SJCRH30 (cell line): Measurements from ENCODE around the gene NDUFAF2. TPM values are rescaled to one million over a fixed set of nuclear protein-coding genes. Genes with fewer than 3 reads are reported as not detected.
"Not testable (repeated sequence)": the region's sequence is repeated elsewhere in the genome, so short reads cannot be mapped to it uniquely, and the experiment has no call there.

Source experiments
- DNase-seq, 2 experiments: peaks; one replicate each; pipeline ENCODE4 v3.0.0-alpha.2; 2015 to 2020
- H3K27ac ChIP-seq: fragments of 250-450 bp; sonication (Bioruptor Pico); 2 replicates; pipeline ENCODE4 v1.5.1; 2020; ENCODE audit warnings: mild to moderate bottlenecking, moderate library complexity
- H3K27me3 ChIP-seq: fragments of 250-450 bp; sonication (Bioruptor Pico); 2 replicates; pipeline ENCODE4 v1.5.1; 2020; ENCODE audit warnings: mild to moderate bottlenecking, moderate library complexity
- H3K36me3 ChIP-seq: fragments of 250-450 bp; sonication (Bioruptor Pico); 2 replicates; pipeline ENCODE4 v1.5.1; 2020; ENCODE audit warnings: mild to moderate bottlenecking, moderate library complexity
- H3K4me1 ChIP-seq: fragments of 250-450 bp; sonication (Bioruptor Pico); 2 replicates; pipeline ENCODE4 v1.5.1; 2020; ENCODE audit warnings: mild to moderate bottlenecking, moderate library complexity
- H3K4me3 ChIP-seq: fragments of 250-450 bp; sonication (Bioruptor Pico); 2 replicates; pipeline ENCODE4 v1.5.1; 2020; ENCODE audit warnings: mild to moderate bottlenecking, moderate library complexity
- H3K9me3 ChIP-seq: fragments of 250-450 bp; sonication (Bioruptor Pico); replicated peaks from 2 replicates; pipeline ENCODE4 v1.5.1; 2020; ENCODE audit warnings: mild to moderate bottlenecking, moderate library complexity
- total RNA-seq: library from RNA; depleted of rRNA; stranded (reverse); fragments of >200 nt; shearing (Covaris generic); gene quantifications from 2 replicates; pipeline ENCODE4 v1.2.3, GENCODE V29; 2014

The NDUFAF2 gene
- total RNA-seq, 1 experiment from 2014 or later = 59.8 TPM

GRCh38 chr5:61093046-61093771 lies 148.2 kb downstream of the NDUFAF2 start:
- not testable (repeated sequence) for DNase-seq, H3K27ac ChIP-seq, H3K4me3 ChIP-seq, H3K4me1 ChIP-seq, H3K36me3 ChIP-seq, H3K9me3 ChIP-seq, H3K27me3 ChIP-seq

- H3K9me3 ChIP-seq = no peaks in the 10 kb centered on the region
- no peak for DNase-seq
- H3K4me3 ChIP-seq = no peak overlapping the region
- H3K27me3 ChIP-seq = no peaks in the 10 kb centered on the region
- H3K36me3 ChIP-seq = no peaks in the 10 kb centered on the region
- no peak overlapping the region for H3K27ac ChIP-seq
- no peaks in the 10 kb centered on the region for H3K4me1 ChIP-seq
Measured at GRCh38 chr5:61097465-61097864, 152.5 kb downstream of the NDUFAF2 start.

- H3K36me3 ChIP-seq = no peaks in the 10 kb centered on the region
- H3K4me3 ChIP-seq = no peak overlapping the region
- H3K4me1 ChIP-seq = no peaks in the 10 kb centered on the region
- no peaks in the 10 kb centered on the region for H3K27me3 ChIP-seq
- H3K27ac ChIP-seq = no peak overlapping the region
- DNase-seq = no peak
- H3K9me3 ChIP-seq = no peaks in the 10 kb centered on the region
Measured at GRCh38 chr5:61098251-61098995, 153.4 kb downstream of the NDUFAF2 start.

- Histone ChIP-seq H3K4me3 (no peak overlapping the region), H3K27me3 (no peaks in the 10 kb centered on the region), H3K4me1 (no peaks in the 10 kb centered on the region), H3K36me3 (no peaks in the 10 kb centered on the region), H3K27ac (no peak overlapping the region), H3K9me3 (no peaks in the 10 kb centered on the region)
- no peak for DNase-seq
Measured at GRCh38 chr5:61100437-61100836, 155.4 kb downstream of the NDUFAF2 start.

- no peak overlapping the region for H3K4me3 ChIP-seq
- H3K9me3 ChIP-seq = no peaks in the 10 kb centered on the region
- no peaks in the 10 kb centered on the region for H3K36me3 ChIP-seq
- no peaks in the 10 kb centered on the region for H3K4me1 ChIP-seq
- DNase-seq = no peak
- H3K27ac ChIP-seq = no peak overlapping the region
- no peaks in the 10 kb centered on the region for H3K27me3 ChIP-seq
Measured at GRCh38 chr5:61114441-61114840, 169.4 kb downstream of the NDUFAF2 start.

- Histone ChIP-seq H3K36me3 (no peaks in the 10 kb centered on the region), H3K4me1 (no peaks in the 10 kb centered on the region), H3K9me3 (no peaks in the 10 kb centered on the region), H3K4me3 (no peak overlapping the region), H3K27me3 (no peaks in the 10 kb centered on the region), H3K27ac (no peak overlapping the region)
- DNase-seq = no peak
Measured at GRCh38 chr5:61115968-61116367, 171.0 kb downstream of the NDUFAF2 start.

- no peaks in the 10 kb centered on the region for H3K4me1 ChIP-seq
- no peak for DNase-seq
- no peak overlapping the region for H3K4me3 ChIP-seq
- H3K27ac ChIP-seq = no peak overlapping the region
- no peaks in the 10 kb centered on the region for H3K27me3 ChIP-seq
- H3K9me3 ChIP-seq = no peaks in the 10 kb centered on the region; the same call in 1 of the 2 replicates
- no peaks in the 10 kb centered on the region for H3K36me3 ChIP-seq
Measured at GRCh38 chr5:61119066-61119465, 174.1 kb downstream of the NDUFAF2 start.

- no peak for DNase-seq
- H3K4me3 ChIP-seq = no peak overlapping the region
- H3K27ac ChIP-seq = no peak overlapping the region
- H3K9me3 ChIP-seq = no peaks in the 10 kb centered on the region; the same call in 1 of the 2 replicates
- no peaks in the 10 kb centered on the region for H3K27me3 ChIP-seq
- no peaks in the 10 kb centered on the region for H3K36me3 ChIP-seq
- no peaks in the 10 kb centered on the region for H3K4me1 ChIP-seq
Measured at GRCh38 chr5:61120534-61120933, 175.5 kb downstream of the NDUFAF2 start.

- H3K4me3 ChIP-seq = no peak overlapping the region
- no peaks in the 10 kb centered on the region for H3K36me3 ChIP-seq
- no peak overlapping the region for H3K27ac ChIP-seq
- H3K4me1 ChIP-seq = no peaks in the 10 kb centered on the region
- no peak for DNase-seq
- no peaks in the 10 kb centered on the region for H3K27me3 ChIP-seq
- no peaks in the 10 kb centered on the region; the same call in 1 of the 2 replicates for H3K9me3 ChIP-seq
Measured at GRCh38 chr5:61123145-61123544, 178.1 kb downstream of the NDUFAF2 start.

- Histone ChIP-seq H3K4me1 (peaks cover 12% of the 10 kb centered on the region), H3K4me3 (no peak overlapping the region), H3K9me3 (no peaks in the 10 kb centered on the region), H3K27me3 (no peaks in the 10 kb centered on the region), H3K27ac (no peak overlapping the region), H3K36me3 (no peaks in the 10 kb centered on the region)
- DNase-seq = no peak
Measured at GRCh38 chr5:61130289-61130688, 185.3 kb downstream of the NDUFAF2 start.

- Histone ChIP-seq H3K27ac (no peak overlapping the region), H3K36me3 (no peaks in the 10 kb centered on the region), H3K27me3 (no peaks in the 10 kb centered on the region), H3K9me3 (no peaks in the 10 kb centered on the region), H3K4me3 (no peak overlapping the region), H3K4me1 (peaks cover 13% of the 10 kb centered on the region)
- peak in 1 of 2 experiments; percentile 48 for DNase-seq
Measured at GRCh38 chr5:61132559-61132958, 187.6 kb downstream of the NDUFAF2 start.

GRCh38 chr5:61137835-61138234 lies 192.8 kb downstream of the NDUFAF2 start:
- H3K36me3 ChIP-seq = no peaks in the 10 kb centered on the region
- no peaks in the 10 kb centered on the region for H3K27me3 ChIP-seq
- H3K9me3 ChIP-seq = no peaks in the 10 kb centered on the region
- no peak overlapping the region for H3K4me3 ChIP-seq
- DNase-seq = peak; percentile 14 to 35
- no peak overlapping the region for H3K27ac ChIP-seq
- peaks cover 7% of the 10 kb centered on the region for H3K4me1 ChIP-seq

- no peaks in the 10 kb centered on the region for H3K27me3 ChIP-seq
- no peak overlapping the region for H3K4me3 ChIP-seq
- no peaks in the 10 kb centered on the region for H3K36me3 ChIP-seq
- no peak for DNase-seq
- no peak overlapping the region for H3K27ac ChIP-seq
- 0 out of 2 replicates have a peak, but pooled peaks cover 4% of the 10 kb centered on the region for H3K4me1 ChIP-seq
- no peaks in the 10 kb centered on the region for H3K9me3 ChIP-seq
Measured at GRCh38 chr5:61139094-61139873, 194.3 kb downstream of the NDUFAF2 start.

GRCh38 chr5:61139931-61140330 lies 194.9 kb downstream of the NDUFAF2 start:
- Histone ChIP-seq H3K9me3 (no peaks in the 10 kb centered on the region), H3K4me1 (0 out of 2 replicates have a peak, but pooled peaks cover 4% of the 10 kb centered on the region), H3K27me3 (no peaks in the 10 kb centered on the region), H3K36me3 (no peaks in the 10 kb centered on the region), H3K27ac (no peak overlapping the region), H3K4me3 (no peak overlapping the region)
- no peak for DNase-seq

GRCh38 chr5:61141801-61142200 lies 196.8 kb downstream of the NDUFAF2 start:
- no peak overlapping the region for H3K27ac ChIP-seq
- no peaks in the 10 kb centered on the region for H3K36me3 ChIP-seq
- no peak overlapping the region for H3K4me3 ChIP-seq

More at GRCh38 chr5:61141801-61142200, 196.8 kb downstream of the NDUFAF2 start:
- DNase-seq = no peak
- Histone ChIP-seq H3K4me1 (0 out of 2 replicates have a peak, but pooled peaks cover 4% of the 10 kb centered on the region), H3K9me3 (no peaks in the 10 kb centered on the region), H3K27me3 (no peaks in the 10 kb centered on the region)
